Erythroblast (primary cell): ENCODE measurements around the gene SLC25A25.

Experiments used
- GATA1 ChIP-seq: IDR thresholded peaks from 2 replicates; pipeline ENCODE4 v1.6.1; 2011; ENCODE audit warnings: low read depth, mild to moderate bottlenecking, control low read depth, low read length, moderate library complexity
- POLR2A ChIP-seq: IDR thresholded peaks from 2 replicates; pipeline ENCODE4 v1.6.1; 2011; ENCODE audit warnings: mild to moderate bottlenecking, low read length

DNA sequence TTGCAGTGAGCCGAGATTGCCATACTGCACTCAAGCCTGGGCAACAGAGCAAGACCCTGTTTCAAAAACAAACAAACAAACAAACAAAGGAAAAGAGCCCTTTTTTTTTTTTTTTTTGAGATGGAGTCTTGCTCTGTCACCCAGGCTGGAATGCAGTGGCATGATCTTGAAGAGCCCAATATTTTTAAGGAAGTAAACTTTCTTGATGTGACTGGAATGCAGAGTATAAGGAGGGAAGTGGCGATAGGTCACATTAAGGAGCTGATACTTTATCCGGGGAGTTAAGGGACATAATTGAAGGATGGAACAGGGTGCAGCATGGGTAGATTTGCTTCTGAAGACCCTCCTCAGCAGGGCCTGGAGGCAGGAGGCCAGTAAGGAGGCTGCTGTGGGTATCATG is 13.9 kb upstream of the SLC25A25 start:
- no peak for TF ChIP-seq POLR2A
- TF ChIP-seq GATA1: no peak
